Adipose tissue (tissue), 3 donors: ENCODE measurements around the gene HOXB13. TPM values are rescaled to one million over a fixed set of nuclear protein-coding genes. Genes with fewer than 3 reads are reported as not detected.

Source experiments
- polyA plus RNA-seq, 3 donors: library from polyadenylated mRNA; stranded (reverse); fragments of 200-250 nt; gene quantifications; one replicate each; pipeline ENCODE4 v1.2.3, GENCODE V29; 2013
- donor health status: healthy with polysubstance abuse.
- donor health status: Bipolar disorder and iron deficiency.
- donor health status: healthy.

Gene HOXB13
- polyA plus RNA-seq, 3 donors: not detected

Other genes starting within 250 kb of the HOXB13 start
- under 1 TPM in 1 of 3 donors, not detected in 2; 0.45 TPM for gene HOXB1, start 197.7 kb downstream of the HOXB13 start, polyA plus RNA-seq
- gene HOXB2, start 183.6 kb downstream of the HOXB13 start, polyA plus RNA-seq: 10 to 100 TPM in 2 of 3 donors, 1 to 10 TPM in 1; 5.0 to 33.9 (median 24.3) TPM
- gene HOXB4, start 150.4 kb downstream of the HOXB13 start, polyA plus RNA-seq: 1 to 10 TPM; 1.1 to 5.4 (median 3.6) TPM
- 10 to 100 TPM in 1 of 3 donors, 1 to 10 TPM in 2; 2.6 to 10.2 (median 9.6) TPM for gene HOXB3, start 138.5 kb downstream of the HOXB13 start, polyA plus RNA-seq
- 1 to 10 TPM in 2 of 3 donors, under 1 TPM in 1; 0.59 to 3.9 (median 2.2) TPM for gene HOXB5, start 135.0 kb downstream of the HOXB13 start, polyA plus RNA-seq
- 10 to 100 TPM in 2 of 3 donors, 1 to 10 TPM in 1; 1.8 to 14.7 (median 10.4) TPM for gene HOXB6, start 123.8 kb downstream of the HOXB13 start, polyA plus RNA-seq
- 10 to 100 TPM in 2 of 3 donors, 1 to 10 TPM in 1; 1.6 to 18.1 (median 14.6) TPM for gene HOXB7, start 117.7 kb downstream of the HOXB13 start, polyA plus RNA-seq
- gene HOXB8, start 113.5 kb downstream of the HOXB13 start, polyA plus RNA-seq: 1 to 10 TPM in 2 of 3 donors, under 1 TPM in 1; 0.76 to 8.3 (median 6.9) TPM
- gene HOXB9, start 102.4 kb downstream of the HOXB13 start, polyA plus RNA-seq: 1 to 10 TPM in 1 of 3 donors, under 1 TPM in 2; 0.15 to 1.0 (median 0.97) TPM
- gene PRAC1, start 6.2 kb downstream of the HOXB13 start, polyA plus RNA-seq: not detected
- gene PRAC2, start 5.6 kb downstream of the HOXB13 start, polyA plus RNA-seq: not detected
- under 1 TPM; 0.21 to 0.31 (median 0.22) TPM for gene TTLL6, start 88.5 kb upstream of the HOXB13 start, polyA plus RNA-seq
- 100 to 1,000 TPM in 1 of 3 donors, 10 to 100 TPM in 2; 47.7 to 118 (median 96.0) TPM for gene CALCOCO2, start 102.3 kb upstream of the HOXB13 start, polyA plus RNA-seq
- 100 to 1,000 TPM; 150 to 279 (median 224) TPM for gene ATP5MC1, start 164.0 kb upstream of the HOXB13 start, polyA plus RNA-seq
- gene UBE2Z, start 179.7 kb upstream of the HOXB13 start, polyA plus RNA-seq: 10 to 100 TPM; 21.4 to 36.8 (median 36.3) TPM
- gene SNF8, start 216.1 kb upstream of the HOXB13 start, polyA plus RNA-seq: 100 to 1,000 TPM in 2 of 3 donors, 10 to 100 TPM in 1; 71.0 to 172 (median 149) TPM
- gene GIP, start 239.8 kb upstream of the HOXB13 start, polyA plus RNA-seq: not detected